CD4-positive, alpha-beta memory T cell (primary cell): ENCODE measurements around the gene OTUD3. TPM values are rescaled to one million over a fixed set of nuclear protein-coding genes. Genes with fewer than 3 reads are reported as not detected.
"Not testable (repeated sequence)": the region's sequence is repeated elsewhere in the genome, so short reads cannot be mapped to it uniquely, and the experiment has no call there.

Source experiments
- CTCF ChIA-PET: fragments of 350-600 bp; sonication (Branson Sonifier 250); formaldehyde crosslinking; loops from one replicate; lab custom pipeline; 2021; ENCODE audit warnings: inconsistent platforms; ENCODE audit not compliant: partially characterized antibody; lab: Charles Lee
- POLR2A ChIA-PET: fragments of 350-600 bp; sonication (Branson Sonifier 250); formaldehyde crosslinking; loops from one replicate; lab custom pipeline; 2021; ENCODE audit not compliant: partially characterized antibody; lab: Charles Lee
- DNase-seq, 5 donors: peaks; one replicate each; pipeline versions ENCODE4 v3.0.0 to v3.0.0-alpha.2; 2020 to 2022; ENCODE audit warnings: mixed read lengths in 1 of 5
- H3K27ac ChIP-seq: one replicate; pipeline ENCODE4 v1.7.0; 2013; ENCODE audit warnings: low read depth, low read length
- H3K27me3 ChIP-seq: 2 replicates; pipeline ENCODE4 v1.7.0; 2013; ENCODE audit warnings: mild to moderate bottlenecking, low read length, moderate library complexity; ENCODE audit not compliant: insufficient read depth
- H3K36me3 ChIP-seq: 2 replicates; pipeline ENCODE4 v1.7.0; 2013; ENCODE audit warnings: mild to moderate bottlenecking, low read length, moderate library complexity; ENCODE audit not compliant: insufficient read depth
- H3K4me1 ChIP-seq: 2 replicates; pipeline ENCODE4 v1.7.0; 2013; ENCODE audit warnings: mild to moderate bottlenecking, low read length, moderate library complexity; ENCODE audit not compliant: insufficient read depth
- H3K4me3 ChIP-seq, 2 donors: one replicate each; pipeline ENCODE4 v1.7.0; 2013; ENCODE audit warnings: low read length in 2 of 2, mild to moderate bottlenecking in 1 of 2
- H3K9me3 ChIP-seq, 2 donors: one replicate each; pipeline ENCODE4 v1.7.0; 2013; ENCODE audit warnings: low read length in 2 of 2, control low read depth in 1 of 2; ENCODE audit not compliant: control insufficient read depth in 1 of 2
- H3K27ac Mint-ChIP-seq, 7 donors: one replicate each; pipeline ENCODE4 v1.8.0; 2020 to 2021; ENCODE audit warnings: mixed read lengths in 7 of 7, mild to moderate bottlenecking in 6 of 7, inconsistent platforms in 3 of 7, moderate library complexity in 3 of 7
- H3K27me3 Mint-ChIP-seq, 2 donors: one replicate each; pipeline ENCODE4 v1.8.0; 2020 to 2021; ENCODE audit warnings: mixed read lengths in 2 of 2
- H3K36me3 Mint-ChIP-seq, 2 donors: one replicate each; pipeline ENCODE4 v1.8.0; 2020 to 2021; ENCODE audit warnings: mixed read lengths in 2 of 2, inconsistent platforms in 1 of 2, mild to moderate bottlenecking in 1 of 2
- H3K4me1 Mint-ChIP-seq, 4 donors: one replicate each; pipeline ENCODE4 v1.8.0; 2020 to 2021; ENCODE audit warnings: mixed read lengths in 4 of 4, mild to moderate bottlenecking in 1 of 4
- H3K4me3 Mint-ChIP-seq, 8 donors: one replicate each; pipeline ENCODE4 v1.8.0; 2020 to 2021; ENCODE audit warnings: mixed read lengths in 8 of 8, mild to moderate bottlenecking in 7 of 8, moderate library complexity in 6 of 8, inconsistent platforms in 3 of 8
- H3K9me3 Mint-ChIP-seq, 8 donors: one replicate each; pipeline ENCODE4 v1.8.0; 2020 to 2021; ENCODE audit warnings: mixed read lengths in 8 of 8, mild to moderate bottlenecking in 5 of 8, inconsistent platforms in 3 of 8, moderate library complexity in 1 of 8
- intact Hi-C: fragments of 100-400 bp; cut with micrococcal nuclease; formaldehyde crosslinking; loops from one replicate; pipeline ENCODE4 v1.15.1; 2023
- polyA plus RNA-seq, 2 donors: library from polyadenylated mRNA; unstranded; fragments of 300-500 nt; fragmentation: Illumina TruSeq; gene quantifications; one replicate each; pipeline ENCODE4 v1.2.3, GENCODE V29; 2021
- total RNA-seq, 2 experiments: library from RNA; stranded (reverse); gene quantifications; one replicate each; pipeline ENCODE4 v1.2.3, GENCODE V29; 2021

Gene OTUD3
- total and polyA plus RNA-seq, 4 experiments from 2014 or later: 1.8 to 18.7 (median 10.8) TPM

- DNase-seq: no peak
- H3K9me3 Mint-ChIP-seq: no peaks in the 10 kb centered on the region
- ChIA-PET POLR2A (no interaction called here), CTCF (no interaction called here)
- H3K4me1 Mint-ChIP-seq: no peaks in the 10 kb centered on the region
- H3K4me3 Mint-ChIP-seq: no peak within 1 kb of the TSS
- H3K27ac ChIP-seq: no peak within 1 kb of the TSS
- H3K4me3 ChIP-seq: no peak within 1 kb of the TSS
- H3K9me3 ChIP-seq: no peaks in the 10 kb centered on the region
- H3K27ac Mint-ChIP-seq: no peak within 1 kb of the TSS
- no peaks in the 10 kb centered on the region for H3K36me3 ChIP-seq
- peaks cover 0 to 1% of the 10 kb centered on the region in 2 donors for H3K27me3 Mint-ChIP-seq
- no peaks in the 10 kb centered on the region for H3K36me3 Mint-ChIP-seq
- no peaks in the 10 kb centered on the region for H3K27me3 ChIP-seq
- H3K4me1 ChIP-seq: no peaks in the 10 kb centered on the region
- intact Hi-C loops: no loop called here
These were observed 41.1 kb downstream of the OTUD3 start, which contains the start of gene PLA2G2E for GRCh38 chr1:19923137-19923952. PLA2G2E (minus strand) TSS chr1:19923617; CDS start chr1:19923559, 58 bp downstream.

GRCh38 chr1:19923953-19924346 lies 41.8 kb downstream of the OTUD3 start:
- no peak for DNase-seq
- CTCF ChIA-PET: no interaction called here
- no peaks in the 10 kb centered on the region for H3K27me3 ChIP-seq
- no peaks in the 10 kb centered on the region for H3K36me3 ChIP-seq
- Mint-ChIP-seq H3K27ac (no peak overlapping the region), H3K27me3 (peaks cover 0 to 1% of the 10 kb centered on the region in 2 donors), H3K4me3 (no peak overlapping the region), H3K36me3 (no peaks in the 10 kb centered on the region), H3K9me3 (no peaks in the 10 kb centered on the region), H3K4me1 (no peaks in the 10 kb centered on the region)
- H3K27ac ChIP-seq: no peak overlapping the region
- POLR2A ChIA-PET: no interaction called here
- no peaks in the 10 kb centered on the region for H3K4me1 ChIP-seq
- no peaks in the 10 kb centered on the region for H3K9me3 ChIP-seq
- intact Hi-C loops: no loop called here
- H3K4me3 ChIP-seq: no peak overlapping the region

GRCh38 chr1:19925342-19926070 lies 43.3 kb downstream of the OTUD3 start:
- Mint-ChIP-seq H3K36me3 (no peaks in the 10 kb centered on the region), H3K9me3 (peaks cover 0 to 13% (median 4%) of the 10 kb centered on the region in 8 donors), H3K4me1 (no peaks in the 10 kb centered on the region), H3K4me3 (no peak overlapping the region), H3K27me3 (peaks cover 0 to 1% of the 10 kb centered on the region in 2 donors), H3K27ac (no peak overlapping the region)
- DNase-seq: no peak
- no peaks in the 10 kb centered on the region for H3K4me1 ChIP-seq
- no peaks in the 10 kb centered on the region for H3K27me3 ChIP-seq
- CTCF ChIA-PET: interaction anchor here (1.3 kb wide), 1 partner anchor 8 kb away, joined by 6 read pairs; no protein-coding TSS in a partner anchor
- no peaks in the 10 kb centered on the region for H3K9me3 ChIP-seq
- H3K36me3 ChIP-seq: no peaks in the 10 kb centered on the region
- POLR2A ChIA-PET: no interaction called here
- intact Hi-C loops: no loop called here
- no peak overlapping the region for H3K27ac ChIP-seq
- no peak overlapping the region for H3K4me3 ChIP-seq

GRCh38 chr1:19926296-19927129 lies 44.3 kb downstream of the OTUD3 start:
- Mint-ChIP-seq H3K27ac (no peak overlapping the region), H3K36me3 (no peaks in the 10 kb centered on the region), H3K4me1 (no peaks in the 10 kb centered on the region), H3K27me3 (peaks cover 0 to 1% of the 10 kb centered on the region in 2 donors), H3K9me3 (peaks cover 2 to 23% (median 13%) of the 10 kb centered on the region in 8 donors), H3K4me3 (no peak overlapping the region)
- Histone ChIP-seq H3K36me3 (no peaks in the 10 kb centered on the region), H3K9me3 (no peaks in the 10 kb centered on the region), H3K27ac (no peak overlapping the region), H3K4me1 (no peaks in the 10 kb centered on the region), H3K27me3 (no peaks in the 10 kb centered on the region), H3K4me3 (no peak overlapping the region)
- ChIA-PET POLR2A (no interaction called here), CTCF (interaction anchor here (1.3 kb wide), 1 partner anchor 9 kb away, joined by 6 read pairs; no protein-coding TSS in a partner anchor)
- intact Hi-C loops: no loop called here
- no peak for DNase-seq

GRCh38 chr1:19927130-19927421 lies 44.9 kb downstream of the OTUD3 start:
- POLR2A ChIA-PET, H3K4me1 ChIP-seq, H3K4me3 ChIP-seq, intact Hi-C loops, H3K4me3 Mint-ChIP-seq, H3K4me1 Mint-ChIP-seq, H3K27ac ChIP-seq, H3K27me3 Mint-ChIP-seq, H3K9me3 ChIP-seq, H3K36me3 ChIP-seq, H3K27ac Mint-ChIP-seq, DNase-seq, H3K36me3 Mint-ChIP-seq, H3K27me3 ChIP-seq, CTCF ChIA-PET: not testable (repeated sequence)
- peaks cover 3 to 29% (median 18%) of the 10 kb centered on the region in 8 donors for H3K9me3 Mint-ChIP-seq

GRCh38 chr1:19932866-19933265 lies 50.7 kb downstream of the OTUD3 start:
- ChIA-PET CTCF (no interaction called here), POLR2A (no interaction called here)
- Mint-ChIP-seq H3K4me3 (peak overlapping the region in 2 of 8 donors; percentile 12 to 54), H3K27me3 (peaks cover 0 to 3% of the 10 kb centered on the region in 2 donors), H3K9me3 (peaks cover 6 to 46% (median 30%) of the 10 kb centered on the region in 8 donors), H3K27ac (peak overlapping the region in 1 of 7 donors; percentile 3), H3K36me3 (peaks cover 0 to 10% of the 10 kb centered on the region in 2 donors), H3K4me1 (no peaks in the 10 kb centered on the region)
- intact Hi-C loops: no loop called here
- no peaks in the 10 kb centered on the region for H3K4me1 ChIP-seq
- H3K9me3 ChIP-seq: peaks cover 0 to 6% of the 10 kb centered on the region in 2 donors
- H3K27ac ChIP-seq: no peak overlapping the region
- no peaks in the 10 kb centered on the region for H3K36me3 ChIP-seq
- no peaks in the 10 kb centered on the region for H3K27me3 ChIP-seq
- DNase-seq: no peak
- no peak overlapping the region for H3K4me3 ChIP-seq

- intact Hi-C loops: no loop called here
- no peak overlapping the region for H3K4me3 Mint-ChIP-seq
- Histone ChIP-seq H3K4me3 (no peak overlapping the region), H3K4me1 (no peaks in the 10 kb centered on the region), H3K27ac (no peak overlapping the region), H3K27me3 (no peaks in the 10 kb centered on the region), H3K9me3 (peaks cover 0 to 6% of the 10 kb centered on the region in 2 donors), H3K36me3 (no peaks in the 10 kb centered on the region)
- H3K27me3 Mint-ChIP-seq: peaks cover 0 to 3% of the 10 kb centered on the region in 2 donors
- ChIA-PET CTCF (no interaction called here), POLR2A (no interaction called here)
- peaks cover 0 to 10% of the 10 kb centered on the region in 2 donors for H3K36me3 Mint-ChIP-seq
- DNase-seq: no peak
- no peaks in the 10 kb centered on the region for H3K4me1 Mint-ChIP-seq
- peaks cover 6 to 46% (median 30%) of the 10 kb centered on the region in 8 donors for H3K9me3 Mint-ChIP-seq
- H3K27ac Mint-ChIP-seq: no peak overlapping the region
These were observed 52.1 kb downstream of the OTUD3 start for GRCh38 chr1:19934336-19934735.
